ENCODE results near the gene TTC7B. TPM values are rescaled to one million over a fixed set of nuclear protein-coding genes. Genes with fewer than 3 reads are reported as not detected.

TTC7B gene
- total and polyA plus RNA-seq, 7 donors: 5.5 to 70.9 (median 46.8) TPM

GRCh38 chr14:90740081-90740480 lies 76.1 kb downstream of the TTC7B start:
- TF ChIP-seq EP300 (IDR thresholded peaks at IDR 0.05): no peak
- TF ChIP-seq, protein P1, sequence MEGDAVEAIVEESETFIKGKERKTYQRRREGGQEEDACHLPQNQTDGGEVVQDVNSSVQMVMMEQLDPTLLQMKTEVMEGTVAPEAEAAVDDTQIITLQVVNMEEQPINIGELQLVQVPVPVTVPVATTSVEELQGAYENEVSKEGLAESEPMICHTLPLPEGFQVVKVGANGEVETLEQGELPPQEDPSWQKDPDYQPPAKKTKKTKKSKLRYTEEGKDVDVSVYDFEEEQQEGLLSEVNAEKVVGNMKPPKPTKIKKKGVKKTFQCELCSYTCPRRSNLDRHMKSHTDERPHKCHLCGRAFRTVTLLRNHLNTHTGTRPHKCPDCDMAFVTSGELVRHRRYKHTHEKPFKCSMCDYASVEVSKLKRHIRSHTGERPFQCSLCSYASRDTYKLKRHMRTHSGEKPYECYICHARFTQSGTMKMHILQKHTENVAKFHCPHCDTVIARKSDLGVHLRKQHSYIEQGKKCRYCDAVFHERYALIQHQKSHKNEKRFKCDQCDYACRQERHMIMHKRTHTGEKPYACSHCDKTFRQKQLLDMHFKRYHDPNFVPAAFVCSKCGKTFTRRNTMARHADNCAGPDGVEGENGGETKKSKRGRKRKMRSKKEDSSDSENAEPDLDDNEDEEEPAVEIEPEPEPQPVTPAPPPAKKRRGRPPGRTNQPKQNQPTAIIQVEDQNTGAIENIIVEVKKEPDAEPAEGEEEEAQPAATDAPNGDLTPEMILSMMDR (IDR thresholded peaks at IDR 0.05): no peak
- no peak for TF ChIP-seq POLR2AphosphoS5 (IDR thresholded peaks at IDR 0.05)
- no peak for TF ChIP-seq POLR2A (IDR thresholded peaks at IDR 0.05)
- no peak for DNase-seq
- Histone ChIP-seq H3K9me3 (no peaks in the 10 kb centered on the region), H3K27me3 (no peaks in the 10 kb centered on the region), H3K4me1 (peaks cover 0 to 28% (median 26%) of the 10 kb centered on the region in 4 donors), H3K4me3 (no peak overlapping the region), H3K27ac (peak overlapping the region in 1 of 4 donors; percentile 22), H3K36me3 (no peaks in the 10 kb centered on the region)
- WGBS, 2 donors: 72 to 83% methylated on average over 8 of the region's 8 CpGs
- intact Hi-C loops (cut with DNase I): no loop called here

DNA sequence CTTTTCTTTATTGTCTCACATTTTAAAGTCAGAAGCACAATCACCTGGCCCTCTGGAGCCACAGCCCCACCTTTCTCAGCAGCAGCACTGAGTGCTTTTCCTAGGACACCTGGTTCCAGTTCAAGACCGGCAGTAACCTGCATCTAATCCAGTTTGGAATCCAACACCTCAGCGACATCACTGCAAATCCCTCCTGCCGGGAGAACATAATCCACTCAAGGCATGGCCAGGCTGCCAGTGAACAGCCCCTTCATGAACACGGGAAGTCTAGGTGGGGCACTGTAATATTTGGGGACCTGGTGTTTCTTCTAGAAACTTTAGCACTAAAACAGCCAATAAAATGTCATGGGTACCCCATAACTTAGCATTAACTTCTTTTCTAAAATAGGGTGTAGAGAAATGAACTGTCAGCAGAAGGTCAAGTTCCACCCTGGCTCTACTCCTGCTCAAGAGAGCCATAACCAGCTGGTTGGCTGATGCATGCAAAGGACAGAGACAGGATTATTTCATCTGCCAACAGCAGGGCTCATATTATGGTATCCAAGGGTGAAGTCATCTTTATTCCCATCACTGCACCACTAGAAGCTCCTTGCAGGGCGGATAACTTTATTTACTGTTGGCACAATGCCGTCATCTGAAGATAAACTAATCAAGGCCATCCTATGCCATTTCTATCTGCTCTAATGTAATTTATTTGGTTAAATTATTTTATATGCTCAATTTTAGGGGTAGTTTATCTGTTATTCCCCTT lies 76.7 kb downstream of the TTC7B start:
- Histone ChIP-seq H3K27ac (peak overlapping the region in 2 of 4 donors; percentile 21 to 22), H3K9me3 (no peaks in the 10 kb centered on the region), H3K27me3 (no peaks in the 10 kb centered on the region), H3K4me3 (no peak overlapping the region), H3K36me3 (no peaks in the 10 kb centered on the region), H3K4me1 (peaks cover 0 to 28% (median 26%) of the 10 kb centered on the region in 4 donors)
- 78 to 86% methylated on average over 6 of the region's 6 CpGs for WGBS, 2 donors
- no peak for TF ChIP-seq POLR2AphosphoS5 (IDR thresholded peaks at IDR 0.05)
- no peak for TF ChIP-seq POLR2A (IDR thresholded peaks at IDR 0.05)
- no peak for TF ChIP-seq EP300 (IDR thresholded peaks at IDR 0.05)
- TF ChIP-seq, protein P1 (IDR thresholded peaks at IDR 0.05): no peak
- no peak for DNase-seq
- intact Hi-C loops (cut with DNase I): no loop called here

DNA sequence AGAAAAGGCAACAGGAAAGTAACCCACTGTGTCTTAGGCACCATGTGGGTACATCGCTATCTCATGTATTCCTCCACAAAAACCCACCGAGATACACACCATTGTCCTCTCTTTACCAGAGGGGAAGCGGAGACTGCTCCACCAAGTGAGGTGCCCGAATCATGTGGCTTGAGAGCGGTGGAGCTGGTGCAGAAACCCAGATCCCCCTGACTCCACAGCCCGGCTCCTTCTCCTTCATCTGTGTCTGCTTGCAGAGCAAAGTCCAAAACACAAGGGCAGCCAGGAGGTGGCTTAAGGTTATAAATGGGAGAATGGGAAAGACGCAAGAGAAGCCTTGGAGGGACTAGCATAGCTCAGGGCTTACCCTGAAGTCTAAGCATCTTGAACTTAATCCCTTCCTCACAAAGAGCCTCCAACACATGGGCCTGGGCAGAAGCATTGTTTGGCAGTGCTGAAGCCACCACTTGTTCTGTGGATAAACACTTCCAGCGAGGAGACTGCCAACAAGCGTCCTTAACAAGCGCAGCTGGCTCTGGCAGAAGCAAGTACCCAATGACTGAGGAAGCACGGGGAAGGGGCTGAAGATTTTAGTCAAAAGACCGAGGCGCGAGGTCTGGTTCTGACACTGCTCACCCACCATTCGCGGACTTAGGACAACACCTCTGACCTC lies 83.0 kb downstream of the TTC7B start:
- Histone ChIP-seq H3K36me3 (no peaks in the 10 kb centered on the region), H3K4me3 (no peak overlapping the region), H3K9me3 (no peaks in the 10 kb centered on the region), H3K27me3 (no peaks in the 10 kb centered on the region), H3K4me1 (peaks cover 0 to 15% (median 10%) of the 10 kb centered on the region in 4 donors), H3K27ac (peak overlapping the region in 3 of 4 donors; percentile 61 to 67 (median 62))
- DNase-seq: no peak
- TF ChIP-seq EP300 (IDR thresholded peaks at IDR 0.05) (no peak), POLR2AphosphoS5 (IDR thresholded peaks at IDR 0.05) (peak in 2 of 4 donors; percentile 14 to 24), POLR2A (IDR thresholded peaks at IDR 0.05) (no peak)
- TF ChIP-seq, protein P1 (IDR thresholded peaks at IDR 0.05): no peak
- intact Hi-C loops (cut with DNase I): no loop called here
- 90% methylated on average over 16 of the region's 16 CpGs for WGBS, 2 donors

- no peak for DNase-seq
- 83 to 86% methylated on average over 7 of the region's 7 CpGs for WGBS, 2 donors
- peaks cover 0 to 15% (median 10%) of the 10 kb centered on the region in 4 donors for H3K4me1 ChIP-seq
- intact Hi-C loops (cut with DNase I): no loop called here
- TF ChIP-seq POLR2AphosphoS5 (IDR thresholded peaks at IDR 0.05) (no peak), EP300 (IDR thresholded peaks at IDR 0.05) (no peak), POLR2A (IDR thresholded peaks at IDR 0.05) (no peak)
- TF ChIP-seq, protein P1 (IDR thresholded peaks at IDR 0.05): no peak
- no peaks in the 10 kb centered on the region for H3K27me3 ChIP-seq
- H3K27ac ChIP-seq: peak overlapping the region in 3 of 4 donors; percentile 61 to 67 (median 62)
- H3K9me3 ChIP-seq: no peaks in the 10 kb centered on the region
- H3K4me3 ChIP-seq: no peak overlapping the region
- H3K36me3 ChIP-seq: no peaks in the 10 kb centered on the region
These were observed 83.5 kb downstream of the TTC7B start for GRCh38 chr14:90732718-90733117.
